IPS-NIHi11 (cell line): ENCODE results near the gene RANBP3.

ENCODE experiments used
- DNase-seq: peaks from one replicate; pipeline ENCODE4 v3.0.0; 2012; ENCODE audit warnings: mixed read lengths, low spot score

Gene RANBP3

GRCh38 chr19:5925830-5926427 lies 52.0 kb downstream of the RANBP3 start:
- no peak for DNase-seq

- DNase-seq: no peak
These were observed 54.6 kb downstream of the RANBP3 start for GRCh38 chr19:5923356-5923755.

GRCh38 chr19:5922161-5922545 lies 55.8 kb downstream of the RANBP3 start:
- DNase-seq: no peak

- DNase-seq: no peak
These were observed 56.3 kb downstream of the RANBP3 start for GRCh38 chr19:5921516-5922160.

- DNase-seq: no peak
These were observed 59.4 kb downstream of the RANBP3 start for GRCh38 chr19:5918463-5919079.

- DNase-seq: no peak
These were observed 60.4 kb downstream of the RANBP3 start for GRCh38 chr19:5917431-5918107.

GRCh38 chr19:5916181-5916708 lies 61.7 kb downstream of the RANBP3 start:
- no peak for DNase-seq

- DNase-seq: no peak
These were observed 62.2 kb downstream of the RANBP3 start for GRCh38 chr19:5915782-5916165.

- DNase-seq: peak; percentile 54
These were observed 62.8 kb downstream of the RANBP3 start for GRCh38 chr19:5914946-5915781.

GRCh38 chr19:5914358-5914774 lies 63.6 kb downstream of the RANBP3 start:
- no peak for DNase-seq

GRCh38 chr19:5913739-5914357 lies 64.1 kb downstream of the RANBP3 start, which contains the start of gene CAPS:
CAPS (plus strand) TSS chr19:5914254; CDS start chr19:5914407, 153 bp downstream.
- peak; percentile 53 for DNase-seq

- no peak for DNase-seq
These were observed 66.6 kb downstream of the RANBP3 start for GRCh38 chr19:5911366-5911765.

GRCh38 chr19:5910638-5910907 lies 67.4 kb downstream of the RANBP3 start:
- DNase-seq: no peak

- no peak for DNase-seq
These were observed 69.0 kb downstream of the RANBP3 start for GRCh38 chr19:5908773-5909442.

- no peak for DNase-seq
These were observed 70.7 kb downstream of the RANBP3 start for GRCh38 chr19:5907241-5907640.

GRCh38 chr19:5905114-5905778 lies 72.7 kb downstream of the RANBP3 start:
- DNase-seq: no peak

- DNase-seq: peak; percentile 97
These were observed 73.4 kb downstream of the RANBP3 start, which contains the start of gene VMAC for GRCh38 chr19:5904352-5905113. VMAC (plus strand) TSS chr19:5904872; CDS start chr19:5904891, 19 bp downstream.

- peak; percentile 97 for DNase-seq
These were observed 74.2 kb downstream of the RANBP3 start, which contains the start of gene NDUFA11 for GRCh38 chr19:5903624-5904351. NDUFA11 (minus strand) TSS chr19:5903790; CDS start chr19:5903708, 82 bp downstream.
